Esophagus muscularis mucosa (tissue), 4 donors: ENCODE measurements around the gene OR2Y1. TPM values are rescaled to one million over a fixed set of nuclear protein-coding genes. Genes with fewer than 3 reads are reported as not detected.
A peak's percentile ranks its signal among the peaks of the same experiment; 100 is the strongest.

ENCODE experiments used
- DNase-seq: peaks from one replicate; pipeline ENCODE4 v3.0.0-alpha.2; 2017; ENCODE audit errors: extremely low spot score
- H3K27ac ChIP-seq, 4 donors: fragments of 200-600 bp; sonication (generic); replicated peaks in 1 of 4; 1 replicate in 3 of 4; 2 replicates in 1 of 4; pipeline ENCODE4 v1.5.1; 2016 to 2019; ENCODE audit warnings: mild to moderate bottlenecking in 1 of 4
- H3K27me3 ChIP-seq, 4 donors: fragments of 200-600 bp; sonication (generic); one replicate each; pipeline versions ENCODE4 v1.5.1 to v1.6.0; 2016 to 2019
- H3K36me3 ChIP-seq, 4 donors: fragments of 200-600 bp; sonication (generic); one replicate each; pipeline ENCODE4 v1.5.1; 2016 to 2019
- H3K4me1 ChIP-seq, 4 donors: fragments of 200-600 bp; sonication (generic); one replicate each; pipeline ENCODE4 v1.5.1; 2016 to 2019
- H3K4me3 ChIP-seq, 4 donors: fragments of 200-600 bp; sonication (generic); 1 replicate in 2 of 4; 2 replicates in 2 of 4; pipeline ENCODE4 v1.5.1; 2016 to 2019; ENCODE audit warnings: mild to moderate bottlenecking in 4 of 4, moderate library complexity in 1 of 4
- H3K9me3 ChIP-seq, 4 donors: fragments of 200-600 bp; sonication (generic); 1 replicate in 3 of 4; 2 replicates in 1 of 4; pipeline ENCODE4 v1.5.1; 2016 to 2019
- CTCF ChIP-seq, 3 experiments: fragments of 200-600 bp in 2 of 3; fragments of 450-650 bp in 1 of 3; sonication (generic) in 2 of 3; IDR thresholded peaks; one replicate each; pipeline ENCODE4 v1.5.1; 2017 to 2019; ENCODE audit warnings: antibody characterized with exemption in 3 of 3, mild to moderate bottlenecking in 2 of 3, moderate library complexity in 1 of 3
- EP300 ChIP-seq: sonication (generic); formaldehyde crosslinking; IDR thresholded peaks from one replicate; pipeline ENCODE4 v1.6.1; 2017; ENCODE audit warnings: antibody characterized with exemption
- POLR2A ChIP-seq: fragments of 450-650 bp; IDR thresholded peaks from one replicate; pipeline ENCODE4 v1.6.1; 2017; ENCODE audit warnings: antibody characterized with exemption, moderate library complexity, mild to moderate bottlenecking, low read depth
- POLR2AphosphoS5 ChIP-seq, 2 donors: sonication (generic); formaldehyde crosslinking; IDR thresholded peaks; one replicate each; pipeline ENCODE4 v1.6.1; 2017; ENCODE audit warnings: antibody characterized with exemption in 2 of 2
- WGBS: methylation state at CpG from one replicate; pipeline ENCODE4 v1.1.5; 2018; 5-methylcytosine and 5-hydroxymethylcytosine counted together
- intact Hi-C: fragments of 100-400 bp; cut with DNase I; formaldehyde crosslinking; loops from one replicate; pipeline ENCODE4 v1.15.1; 2023
- total RNA-seq, 4 donors: library from RNA; depleted of rRNA; stranded (reverse); fragments of >200 nt; gene quantifications; one replicate each; pipeline versions ENCODE4 v1.1.0 to v1.2.1, GENCODE V29; 2016

Gene OR2Y1
- total RNA-seq, 4 donors from 2014 or later, result not detected

- Histone ChIP-seq H3K36me3 (no peaks in the 10 kb centered on the region), H3K27me3 (peaks cover 0 to 20% (median 0%) of the 10 kb centered on the region in 4 donors), H3K9me3 (no peaks in the 10 kb centered on the region), H3K4me1 (no peaks in the 10 kb centered on the region), H3K4me3 (no peak overlapping the region), H3K27ac (no peak overlapping the region)
- intact Hi-C loops, result no loop called here
- 66% methylated on average over 9 of the region's 9 CpGs for WGBS
- DNase-seq, result peak; percentile 12
- TF ChIP-seq POLR2A, result no peak
- no peak for TF ChIP-seq CTCF (IDR thresholded peaks at IDR 0.05)
- TF ChIP-seq EP300, result no peak
- no peak for TF ChIP-seq POLR2AphosphoS5 (IDR thresholded peaks at IDR 0.05)
Observed at GRCh38 chr5:180720486-180720885, 19.4 kb downstream of the OR2Y1 start.

- intact Hi-C loops, result no loop called here
- WGBS, result 71% methylated on average over 2 of the region's 2 CpGs
- no peaks in the 10 kb centered on the region for H3K9me3 ChIP-seq
- H3K27ac ChIP-seq, result no peak overlapping the region
- no peaks in the 10 kb centered on the region for H3K36me3 ChIP-seq
- no peaks in the 10 kb centered on the region for H3K4me1 ChIP-seq
- no peak for TF ChIP-seq POLR2A
- no peak for TF ChIP-seq EP300
- TF ChIP-seq CTCF (IDR thresholded peaks at IDR 0.05), result no peak
- TF ChIP-seq POLR2AphosphoS5 (IDR thresholded peaks at IDR 0.05), result no peak
- H3K4me3 ChIP-seq, result no peak overlapping the region
- no peak for DNase-seq
- H3K27me3 ChIP-seq, result peaks cover 0 to 19% (median 0%) of the 10 kb centered on the region in 4 donors
Observed at GRCh38 chr5:180719781-180720180, 20.1 kb downstream of the OR2Y1 start.

GRCh38 chr5:180718810-180719453, 20.9 kb downstream of the OR2Y1 start:
- Histone ChIP-seq H3K27ac (no peak overlapping the region), H3K4me3 (no peak overlapping the region), H3K4me1 (no peaks in the 10 kb centered on the region), H3K27me3 (peaks cover 0 to 19% (median 0%) of the 10 kb centered on the region in 4 donors), H3K9me3 (peaks cover 0 to under 1% (median 0%) of the 10 kb centered on the region in 4 donors), H3K36me3 (no peaks in the 10 kb centered on the region)
- intact Hi-C loops, result no loop called here
- WGBS, result 46% methylated on average over 6 of the region's 6 CpGs
- DNase-seq, result peak; percentile 79
- TF ChIP-seq POLR2AphosphoS5 (IDR thresholded peaks at IDR 0.05) (no peak), CTCF (IDR thresholded peaks at IDR 0.05) (peak in 2 of 3 experiments; percentile 45 to 58), POLR2A (no peak), EP300 (no peak)

- Histone ChIP-seq H3K4me1 (no peaks in the 10 kb centered on the region), H3K36me3 (no peaks in the 10 kb centered on the region), H3K9me3 (peaks cover 0 to 3% (median 0%) of the 10 kb centered on the region in 4 donors), H3K27ac (no peak overlapping the region), H3K27me3 (peaks cover 0 to 9% (median 0%) of the 10 kb centered on the region in 4 donors), H3K4me3 (no peak overlapping the region)
- WGBS, result 36% methylated on average over 1 of the region's 1 CpG
- no peak for DNase-seq
- intact Hi-C loops, result no loop called here
- TF ChIP-seq EP300 (no peak), CTCF (IDR thresholded peaks at IDR 0.05) (no peak), POLR2A (no peak), POLR2AphosphoS5 (IDR thresholded peaks at IDR 0.05) (no peak)
Observed at GRCh38 chr5:180717989-180718388, 21.9 kb downstream of the OR2Y1 start.

GRCh38 chr5:180704362-180704761, 35.5 kb downstream of the OR2Y1 start:
- TF ChIP-seq POLR2AphosphoS5 (IDR thresholded peaks at IDR 0.05), result no peak
- no peak for TF ChIP-seq CTCF (IDR thresholded peaks at IDR 0.05)
- TF ChIP-seq POLR2A, result no peak
- no peak for TF ChIP-seq EP300
- peaks cover 0 to 6% (median 5%) of the 10 kb centered on the region in 4 donors for H3K9me3 ChIP-seq
- 46% methylated on average over 2 of the region's 2 CpGs for WGBS
- no peak for DNase-seq
- H3K27ac ChIP-seq, result no peak overlapping the region
- H3K4me1 ChIP-seq, result no peaks in the 10 kb centered on the region
- intact Hi-C loops, result no loop called here
- H3K27me3 ChIP-seq, result no peaks in the 10 kb centered on the region
- no peaks in the 10 kb centered on the region for H3K36me3 ChIP-seq
- H3K4me3 ChIP-seq, result no peak overlapping the region
